ENCODE data around the gene DAPK2. TPM values are rescaled to one million over a fixed set of nuclear protein-coding genes. Genes with fewer than 3 reads are reported as not detected.

The DAPK2 gene
- total RNA-seq, 2 donors from 2014 or later, result 2.1 to 3.1 TPM

DNA sequence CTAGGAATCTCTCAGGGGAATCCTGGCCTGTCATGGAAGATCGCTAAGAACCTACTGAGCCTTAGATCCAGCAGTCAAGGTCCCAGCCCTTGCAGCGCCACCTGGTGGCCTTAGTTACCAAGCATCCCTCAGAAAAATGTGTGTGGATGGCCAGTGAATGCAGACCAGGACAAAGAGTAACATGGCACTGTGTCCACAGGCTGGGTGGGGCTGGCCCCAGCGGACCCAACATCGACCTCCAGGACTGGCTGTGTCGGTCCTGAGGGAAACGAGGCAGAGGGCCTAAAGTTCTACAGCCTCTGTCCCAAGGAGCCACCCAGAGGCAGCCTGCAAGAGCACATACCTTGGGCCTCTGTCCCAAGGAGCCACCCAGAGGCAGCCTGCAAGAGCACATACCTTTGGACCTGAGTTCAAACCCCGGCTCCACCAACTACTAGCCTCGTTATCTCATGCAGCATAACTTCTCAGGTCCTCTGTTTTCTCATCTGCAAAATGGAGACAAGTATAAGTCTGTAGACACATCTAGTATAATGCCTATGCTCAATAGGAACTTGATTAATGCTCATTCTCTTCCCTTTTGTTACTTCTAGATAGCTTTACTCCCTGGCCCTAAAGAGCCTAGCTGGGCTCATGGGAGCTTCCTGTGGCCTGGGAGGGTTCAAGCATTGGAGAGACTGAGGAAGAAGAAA is 155.1 kb downstream of the DAPK2 start:
- DNase-seq (ENCODE audit: low spot score), result peak; percentile 91
- intact Hi-C loops (cut with DNase I), result no loop called here

DNA sequence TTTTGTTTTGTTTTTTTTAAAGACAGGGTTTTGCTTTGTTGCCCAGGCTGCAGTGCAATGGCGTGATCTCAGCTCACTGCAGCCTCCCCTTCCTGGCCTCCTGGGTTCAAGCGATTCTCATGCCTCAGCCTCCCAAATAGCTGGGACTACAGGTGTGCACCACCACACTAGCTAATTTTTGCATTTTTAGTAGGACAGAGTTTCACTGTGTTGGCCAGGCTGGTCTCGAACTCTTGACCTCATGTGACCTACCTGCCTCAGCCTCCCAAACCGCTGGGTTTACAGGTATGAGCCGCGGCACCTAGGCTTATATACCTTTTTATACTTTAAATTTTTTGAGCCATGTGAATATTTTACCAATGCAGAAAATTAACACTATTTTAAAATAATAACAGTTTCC is 155.7 kb downstream of the DAPK2 start:
- intact Hi-C loops (cut with DNase I), result no loop called here
- peak; percentile 58 for DNase-seq (ENCODE audit: low spot score)

- intact Hi-C loops (cut with DNase I), result no loop called here
Observed at GRCh38 chr15:63889831-63890230, 156.5 kb downstream of the DAPK2 start.

DNA sequence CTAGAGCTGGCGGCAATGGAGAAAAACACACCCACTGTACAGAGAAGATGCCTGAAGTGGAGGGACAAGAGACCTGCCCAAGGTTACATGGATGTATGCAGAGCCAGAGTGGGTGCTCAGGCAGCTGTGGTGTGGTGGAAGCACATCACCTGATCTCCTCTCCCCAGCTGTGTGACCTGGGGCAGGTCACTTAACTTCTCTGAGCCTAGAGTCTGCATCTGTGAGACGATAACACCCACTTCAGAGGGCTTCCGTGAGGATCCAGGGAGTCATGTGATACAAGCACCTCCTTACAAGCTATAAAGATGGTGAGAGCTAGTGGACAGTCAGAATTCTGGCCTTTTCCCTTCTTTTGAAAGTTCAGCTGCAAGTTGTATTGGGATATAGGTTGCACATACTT is 157.5 kb downstream of the DAPK2 start:
- intact Hi-C loops (cut with DNase I), result no loop called here

More at GRCh38 chr15:63889831-63890230, 156.5 kb downstream of the DAPK2 start:
- peak; percentile 71 for DNase-seq (ENCODE audit: low spot score)

GRCh38 chr15:63888146-63888545 is 158.1 kb downstream of the DAPK2 start:
- intact Hi-C loops (cut with DNase I), result no loop called here
- DNase-seq (ENCODE audit: low spot score), result peak; percentile 41

More for the DNA sequence above, 157.5 kb downstream of the DAPK2 start:
- peak; percentile 47 for DNase-seq (ENCODE audit: low spot score)

DNA sequence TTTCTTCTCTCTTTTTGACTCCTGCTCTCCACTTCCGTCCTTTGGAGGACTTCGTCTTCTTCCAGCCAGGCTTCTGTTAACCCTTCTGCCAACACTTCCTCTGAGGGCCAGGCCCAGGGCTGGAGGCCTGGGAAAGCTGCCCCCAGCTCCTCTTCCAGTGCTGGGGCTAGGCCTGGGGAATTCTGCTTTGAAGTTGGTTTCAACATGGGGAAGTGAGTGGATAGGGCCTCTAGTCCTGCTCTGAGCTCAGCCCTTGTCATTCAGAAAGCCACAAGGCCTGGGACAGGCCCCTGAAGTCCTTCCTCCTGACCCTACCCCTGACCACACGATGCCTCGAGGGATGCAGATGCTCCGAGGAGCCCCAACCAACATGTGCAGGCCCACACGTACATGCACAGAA is 158.7 kb downstream of the DAPK2 start:
- intact Hi-C loops (cut with DNase I), result no loop called here

DNA sequence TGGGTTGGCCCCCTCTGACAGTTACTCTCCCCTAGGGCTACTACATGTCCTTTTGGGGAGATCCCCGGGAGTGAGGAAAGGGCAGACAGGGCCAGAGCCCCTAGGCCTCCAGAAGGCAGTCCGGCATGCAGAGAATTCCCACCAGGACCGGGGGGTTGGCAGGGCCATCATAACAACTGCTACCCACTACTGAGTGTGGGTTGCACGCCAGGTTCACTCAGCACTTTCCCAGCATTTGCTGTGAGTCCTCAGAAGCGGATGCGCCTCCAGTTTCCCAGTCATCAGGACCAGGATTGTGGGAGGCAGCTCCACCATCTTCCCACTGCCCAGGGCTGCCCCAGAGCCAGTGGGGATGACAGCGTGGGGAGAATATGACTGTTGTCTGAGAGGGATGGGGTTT is 161.3 kb downstream of the DAPK2 start:
- no peak for DNase-seq (ENCODE audit: low spot score)
- intact Hi-C loops (cut with DNase I), result no loop called here

More for the DNA sequence above, 158.7 kb downstream of the DAPK2 start:
- DNase-seq (ENCODE audit: low spot score), result peak; percentile 72

DNA sequence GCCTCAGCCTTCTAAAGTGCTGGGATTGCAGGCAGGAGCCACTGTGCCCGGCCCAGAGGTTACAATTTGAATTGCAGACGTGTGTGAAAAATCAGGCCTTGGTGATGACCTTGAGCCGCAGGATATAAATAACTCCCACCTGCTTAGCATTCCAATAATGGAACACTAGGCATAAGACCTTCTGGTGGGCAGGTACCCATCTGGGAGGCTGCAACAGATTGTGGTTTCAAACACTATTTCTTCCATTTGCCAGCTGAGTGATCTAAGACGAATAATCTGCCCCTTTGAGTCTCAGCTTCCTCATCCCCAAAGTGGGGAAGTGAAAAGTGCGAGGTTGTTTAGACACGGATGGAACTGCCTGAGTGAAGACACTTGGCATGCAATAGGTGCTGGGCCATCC is 164.9 kb downstream of the DAPK2 start:
- no peak for DNase-seq (ENCODE audit: low spot score)
- intact Hi-C loops (cut with DNase I), result no loop called here

GRCh38 chr15:63880744-63881143 is 165.5 kb downstream of the DAPK2 start:
- intact Hi-C loops (cut with DNase I), result no loop called here
- no peak for DNase-seq (ENCODE audit: low spot score)

GRCh38 chr15:63879995-63880394 is 166.3 kb downstream of the DAPK2 start:
- intact Hi-C loops (cut with DNase I), result no loop called here
- DNase-seq (ENCODE audit: low spot score), result no peak

DNA sequence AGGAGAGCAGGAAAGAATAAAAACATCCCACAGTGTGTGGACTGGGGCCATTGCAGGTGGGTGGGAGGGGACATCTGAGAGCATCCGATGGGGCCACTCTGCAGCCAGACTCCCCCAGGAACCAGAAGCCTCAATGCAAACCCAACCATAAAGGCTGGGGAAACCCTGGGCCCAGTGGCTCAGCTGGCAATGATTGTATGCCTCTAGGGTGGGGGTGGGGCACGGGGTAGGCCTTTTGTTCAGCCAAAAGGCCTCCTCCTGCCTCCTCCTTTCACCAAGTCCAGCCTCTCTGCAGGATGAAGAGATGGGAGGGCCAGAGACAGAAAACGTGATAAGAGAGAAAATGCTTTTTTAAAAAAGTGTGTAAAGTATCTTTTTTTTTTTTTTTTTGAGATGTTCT is 167.1 kb downstream of the DAPK2 start:
- no peak for DNase-seq (ENCODE audit: low spot score)
- intact Hi-C loops (cut with DNase I), result no loop called here

GRCh38 chr15:63877713-63878271 is 168.5 kb downstream of the DAPK2 start:
- DNase-seq (ENCODE audit: low spot score), result no peak
- intact Hi-C loops (cut with DNase I), result no loop called here

- DNase-seq (ENCODE audit: low spot score), result no peak
- intact Hi-C loops (cut with DNase I), result no loop called here
Observed at GRCh38 chr15:63876085-63876662, 170.1 kb downstream of the DAPK2 start.

DNA sequence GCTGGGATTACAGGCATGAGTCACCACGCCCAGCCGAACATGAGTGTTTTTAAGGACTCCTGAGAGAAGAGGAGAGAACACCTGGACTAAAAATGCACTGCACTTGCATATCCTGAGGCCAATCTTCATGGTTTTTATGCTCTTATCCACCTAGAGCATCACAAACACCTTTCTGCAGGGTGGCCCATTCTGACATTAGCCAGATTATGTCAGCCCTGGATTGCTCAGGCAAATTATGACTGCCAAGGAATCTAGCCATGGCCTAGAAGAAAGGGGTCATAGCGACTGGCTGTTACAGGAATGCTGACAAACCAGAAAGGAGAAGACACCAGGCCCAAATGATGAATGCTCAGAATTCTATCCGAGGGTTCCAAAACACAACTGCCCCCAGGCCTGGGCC is 171.7 kb downstream of the DAPK2 start:
- DNase-seq (ENCODE audit: low spot score), result no peak
- intact Hi-C loops (cut with DNase I), result no loop called here

GRCh38 chr15:63872759-63873510 is 173.3 kb downstream of the DAPK2 start:
- intact Hi-C loops (cut with DNase I), result no loop called here
- DNase-seq (ENCODE audit: low spot score), result no peak

GRCh38 chr15:63870487-63871209 is 175.6 kb downstream of the DAPK2 start:
- DNase-seq (ENCODE audit: low spot score), result no peak
- intact Hi-C loops (cut with DNase I), result no loop called here

DNA sequence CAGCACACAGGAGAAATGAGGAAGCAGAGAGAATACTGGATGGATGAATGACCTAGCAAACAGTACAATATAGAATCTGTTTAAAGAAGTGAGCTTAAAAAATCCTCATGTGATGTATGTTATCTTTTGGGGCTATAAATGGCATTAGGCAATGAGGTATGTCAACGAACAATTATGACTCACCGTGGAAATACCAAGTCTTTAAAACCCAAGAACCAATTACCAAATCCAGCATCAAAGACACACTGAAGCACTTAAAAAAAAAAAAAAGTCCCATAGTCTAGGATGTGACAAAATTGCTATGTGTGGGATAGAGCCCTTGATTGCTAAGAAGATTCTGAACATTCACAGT is 176.3 kb downstream of the DAPK2 start:
- intact Hi-C loops (cut with DNase I), result no loop called here
- no peak for DNase-seq (ENCODE audit: low spot score)

DNA sequence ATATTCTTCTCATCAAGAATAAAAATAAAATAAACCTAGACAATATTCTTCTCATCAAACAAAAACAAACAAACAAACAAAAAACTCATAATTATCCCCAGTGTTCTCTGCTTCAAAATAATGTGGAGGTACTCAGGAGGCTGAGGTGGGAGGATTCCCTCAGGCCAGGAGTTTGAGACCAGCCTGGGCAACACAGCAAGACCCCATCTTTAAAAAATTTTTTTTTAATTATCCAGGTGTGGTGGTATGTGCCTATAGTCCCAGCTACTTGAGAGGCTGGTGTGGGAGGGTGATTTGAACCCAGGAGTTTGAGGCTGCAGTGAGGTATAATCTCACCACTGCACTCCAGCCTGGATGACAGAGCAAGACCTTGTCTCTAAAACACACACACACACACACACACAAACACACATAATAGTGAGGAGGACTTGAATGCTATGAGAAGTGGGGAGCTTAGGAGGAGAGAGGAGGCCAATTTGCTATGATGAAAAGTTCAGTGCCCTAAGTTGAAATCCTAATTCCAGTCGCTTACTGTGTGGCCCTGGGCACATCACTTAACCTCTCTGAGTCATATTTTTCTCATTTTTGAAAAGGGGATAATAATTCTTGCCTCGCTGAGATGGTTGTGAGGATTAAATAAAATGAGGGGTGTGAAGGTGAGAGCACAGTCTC is 176.8 kb downstream of the DAPK2 start:
- intact Hi-C loops (cut with DNase I), result no loop called here
- DNase-seq (ENCODE audit: low spot score), result no peak

DNA sequence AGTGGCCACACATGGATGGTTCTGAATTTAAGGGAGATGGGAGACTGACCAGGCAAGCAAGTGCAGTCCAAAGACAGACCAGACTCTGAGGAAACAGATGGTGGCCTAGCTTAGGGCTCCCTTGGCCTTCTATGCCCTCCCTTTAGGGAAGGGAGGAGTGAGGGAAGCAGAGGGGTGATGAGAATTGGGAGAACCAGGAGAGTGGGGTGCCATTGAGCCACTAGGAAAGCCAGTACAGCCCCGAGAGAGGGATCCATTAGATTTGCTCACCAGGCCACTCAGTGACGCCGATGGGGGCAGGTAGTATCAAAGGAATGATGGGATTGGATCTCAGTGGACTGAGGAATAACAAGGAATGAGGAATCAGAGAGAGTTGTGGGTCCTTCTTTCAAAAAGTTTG is 182.1 kb downstream of the DAPK2 start:
- no peak for DNase-seq (ENCODE audit: low spot score)
- intact Hi-C loops (cut with DNase I), result loop anchor here in 1 of 2 donors (5.0 kb wide), 1 partner anchor 58 kb away; no protein-coding TSS in a partner anchor

All from posterior vena cava (tissue), 2 donors.